GM18519 (cell line): ENCODE data around the gene HTR3B.
"Not testable (repeated sequence)": the region's sequence is repeated elsewhere in the genome, so short reads cannot be mapped to it uniquely, and the experiment has no call there.

Experiments used
- ATAC-seq: cut with Tn5 transposase; IDR thresholded peaks from one replicate; pipeline ENCODE4 v1.9.1; 2021; ENCODE audit warnings: mild to moderate bottlenecking, moderate library complexity; ENCODE audit not compliant: unreplicated experiment, low FRiP score

HTR3B gene

DNA sequence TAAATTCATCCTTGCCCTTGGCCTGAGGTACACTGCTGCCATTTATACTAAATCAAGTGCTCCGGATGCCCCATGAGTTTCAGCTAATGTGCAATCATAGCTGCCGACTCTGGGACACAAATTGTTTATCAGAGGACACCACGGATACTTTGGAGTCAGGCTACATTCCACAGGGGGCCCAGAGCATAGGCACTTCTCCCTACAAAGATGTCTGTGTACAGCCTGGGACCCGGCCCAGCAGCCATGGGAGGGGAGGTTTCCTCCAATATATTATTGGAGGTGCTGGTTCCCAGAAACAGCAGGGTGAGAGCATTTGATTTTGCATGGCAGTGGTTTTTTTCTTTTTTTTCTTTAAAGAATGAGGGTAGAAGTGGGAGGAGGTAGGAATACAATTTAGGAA lies 31.3 kb downstream of the HTR3B start:
- no peak for ATAC-seq

DNA sequence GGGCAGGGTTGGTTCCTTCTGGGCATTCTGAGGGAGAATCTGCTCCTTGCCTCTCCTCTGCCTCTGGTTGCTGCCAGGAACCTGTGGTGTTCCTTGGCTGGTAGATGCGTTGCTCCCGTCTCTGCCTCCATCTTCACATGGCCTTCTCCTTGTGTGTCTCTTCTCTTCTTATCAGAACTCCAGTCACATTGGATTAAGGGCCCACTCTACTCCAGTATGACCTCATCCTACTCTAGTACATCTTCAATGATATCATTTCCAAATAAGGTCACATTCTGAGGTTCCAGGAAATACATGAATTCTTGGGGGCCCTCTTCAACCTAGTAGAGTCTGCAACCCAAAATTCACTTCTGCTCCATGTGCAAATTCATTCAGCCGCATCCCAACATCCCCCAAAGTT lies 33.3 kb downstream of the HTR3B start:
- ATAC-seq = no peak

DNA sequence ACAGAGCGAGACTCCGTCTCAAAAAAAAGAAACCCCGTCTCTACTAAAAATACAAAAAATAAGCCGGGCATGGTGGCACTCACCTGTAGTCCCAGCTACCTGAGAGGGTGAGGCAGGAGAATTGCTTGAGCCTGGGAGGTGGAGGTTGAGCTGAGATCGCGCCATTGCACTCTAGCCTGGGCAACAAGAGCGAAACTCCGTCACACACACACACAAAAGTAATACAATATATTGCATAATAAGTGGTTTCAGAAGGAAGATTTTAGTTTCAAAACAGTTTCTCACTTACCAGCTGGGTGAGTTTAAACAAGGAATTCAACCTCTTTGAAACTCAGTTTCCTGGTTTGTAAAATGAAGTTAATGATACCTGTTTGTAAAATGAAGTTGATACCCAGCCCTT lies 37.7 kb downstream of the HTR3B start:
- ATAC-seq = no peak

DNA sequence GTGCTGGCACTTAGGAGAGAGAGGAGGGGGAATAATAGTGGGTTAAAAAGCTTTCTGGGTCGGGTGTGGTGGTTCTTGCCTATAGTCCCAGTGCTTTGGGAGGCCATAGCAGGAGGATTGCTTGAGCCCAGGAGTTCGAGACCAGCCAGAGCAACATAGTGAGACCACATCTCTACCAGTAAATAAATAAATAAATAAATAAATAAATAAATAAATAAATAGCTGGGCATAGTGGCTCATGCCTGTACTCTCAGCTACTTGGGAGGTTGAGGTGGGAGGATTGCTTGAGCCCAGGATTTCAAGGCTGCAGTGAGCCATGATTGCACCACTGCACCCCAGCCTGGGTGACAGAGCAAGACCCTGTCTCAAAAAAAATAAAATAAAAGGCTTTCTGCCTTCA lies 41.6 kb downstream of the HTR3B start:
- ATAC-seq = not testable (repeated sequence)

DNA sequence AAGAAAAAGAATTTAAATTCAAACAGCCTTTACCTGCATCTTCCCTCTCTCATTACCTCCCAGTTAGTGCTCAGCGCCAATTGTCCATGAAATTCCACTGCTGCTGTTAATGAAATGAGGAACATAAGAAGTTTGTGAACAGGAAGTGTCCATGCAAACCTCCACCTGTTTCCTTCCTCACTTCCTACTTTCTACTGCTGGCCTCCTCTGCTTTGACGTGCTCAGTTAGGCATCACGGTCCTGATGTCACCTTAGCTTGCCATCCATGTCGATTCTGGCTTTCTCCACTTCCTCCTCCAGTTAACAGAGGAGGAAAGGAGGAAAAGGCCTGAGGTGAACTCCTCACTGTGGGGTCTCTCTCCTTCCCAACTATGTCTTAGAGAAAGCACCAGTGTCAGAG lies 43.4 kb downstream of the HTR3B start:
- no peak for ATAC-seq

DNA sequence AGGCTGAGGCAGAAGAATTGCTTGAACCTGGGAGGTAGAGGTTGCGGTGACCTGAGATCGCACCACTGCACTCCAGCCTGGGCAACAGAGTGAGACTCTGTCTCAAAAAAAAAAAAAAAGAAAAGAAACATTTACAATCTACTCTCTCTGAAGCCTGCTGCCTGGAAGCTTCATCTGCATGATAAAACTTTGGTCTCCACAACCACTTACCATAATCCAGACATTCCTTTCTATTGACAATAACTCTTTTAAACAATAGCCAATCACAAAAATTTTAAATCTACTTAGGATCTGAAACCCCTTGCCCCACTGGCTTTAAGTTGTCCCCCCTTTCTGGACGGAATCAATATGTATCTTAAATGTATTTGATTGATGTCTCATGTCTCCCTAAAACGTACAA lies 45.3 kb downstream of the HTR3B start:
- no peak for ATAC-seq

DNA sequence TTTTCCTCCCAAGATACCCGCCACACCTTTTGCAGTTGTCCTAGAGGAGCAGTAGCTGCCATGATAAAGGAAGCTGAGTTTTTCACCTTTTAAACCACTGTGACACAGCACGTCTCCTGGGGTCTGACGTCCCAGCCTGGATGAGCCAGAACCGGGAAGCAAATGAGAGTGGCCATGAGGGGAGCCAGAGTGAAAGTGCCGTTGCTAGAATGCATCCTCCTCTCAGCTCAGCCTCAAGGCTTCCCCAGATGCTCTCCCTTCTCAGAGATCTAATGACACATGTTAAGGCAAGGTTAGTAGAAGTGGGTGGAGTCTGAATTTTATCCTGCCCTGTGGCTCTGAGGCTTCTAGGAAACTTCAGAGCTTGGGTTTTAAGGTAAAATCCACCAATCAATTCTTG lies 46.9 kb downstream of the HTR3B start:
- ATAC-seq = no peak

DNA sequence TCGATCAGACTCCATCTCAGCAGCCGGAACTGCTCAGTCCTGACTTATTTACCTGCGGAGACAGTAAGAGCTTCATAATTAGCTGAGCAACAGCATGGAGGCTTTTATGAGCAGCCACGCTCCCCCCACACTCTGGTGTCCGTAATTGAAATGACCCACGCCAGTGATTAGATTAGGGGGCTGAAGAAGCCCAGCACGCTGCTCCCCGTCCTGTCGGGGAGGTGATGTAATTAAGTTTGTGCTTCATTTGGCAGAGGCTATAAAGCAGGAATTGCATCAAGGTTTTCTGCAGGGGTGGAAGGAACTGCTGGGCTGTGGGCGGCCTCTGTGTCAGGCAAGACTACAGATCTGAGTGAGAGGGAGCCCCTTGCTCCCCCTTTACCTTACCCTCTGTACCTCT lies 47.5 kb downstream of the HTR3B start:
- no peak for ATAC-seq

DNA sequence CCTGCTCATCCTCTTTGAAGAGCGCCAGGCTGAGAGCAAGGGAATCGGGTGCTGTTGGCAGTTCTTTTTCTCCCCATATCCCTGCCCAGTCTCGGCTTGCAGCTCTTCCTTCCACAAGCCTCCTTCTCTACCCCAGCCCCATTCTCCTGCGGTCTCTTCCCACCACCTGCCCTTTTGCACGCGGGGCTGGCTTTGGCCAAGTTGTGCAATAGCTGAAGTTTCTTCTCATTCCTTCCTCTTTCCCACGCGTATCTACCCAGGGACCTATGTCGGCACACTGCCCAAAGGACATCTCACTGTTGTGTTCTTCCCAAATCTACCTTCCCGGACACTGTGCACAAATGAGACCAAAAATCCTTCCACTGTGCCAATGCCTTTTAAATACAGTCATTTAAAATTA lies 48.0 kb downstream of the HTR3B start:
- no peak for ATAC-seq

DNA sequence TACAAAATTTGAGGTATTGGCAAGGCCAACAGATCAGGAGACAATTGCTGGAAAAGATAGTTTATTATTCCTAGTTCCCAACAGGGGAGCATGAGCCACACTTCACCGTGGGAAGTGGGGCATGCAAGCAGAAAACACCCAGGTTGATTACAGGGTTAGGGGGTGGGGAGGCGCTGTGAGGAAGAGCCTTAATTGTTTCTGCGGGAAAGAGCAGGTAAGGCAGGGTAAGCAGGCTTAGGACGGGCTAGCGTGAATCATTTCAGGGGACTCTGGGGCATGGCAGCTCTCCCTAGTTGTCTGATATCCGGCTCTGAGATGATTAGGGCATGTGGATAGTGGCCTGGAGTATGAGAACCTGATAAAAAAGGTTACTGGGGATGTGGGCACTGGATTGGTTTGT lies 49.6 kb downstream of the HTR3B start:
- ATAC-seq = no peak

DNA sequence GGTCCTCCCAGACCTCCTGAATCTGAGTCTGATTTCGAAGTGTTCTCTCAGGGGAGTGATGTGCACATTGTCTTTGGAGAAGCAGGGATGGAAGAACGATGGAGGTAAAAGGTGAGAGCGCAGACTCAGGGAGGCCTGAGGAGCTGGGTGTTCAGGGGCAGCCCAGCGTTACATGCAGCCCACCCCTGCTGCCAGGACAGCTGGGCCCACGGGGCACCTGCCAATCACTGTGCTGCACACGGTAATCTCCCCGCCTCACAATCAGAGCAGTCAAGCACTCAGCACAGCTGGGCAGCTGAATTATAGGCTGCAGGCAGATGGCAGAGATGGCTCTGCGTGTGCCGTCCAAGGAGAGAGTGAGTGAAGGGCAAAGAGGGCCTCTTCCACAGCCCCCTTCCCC lies 52.4 kb downstream of the HTR3B start:
- ATAC-seq = no peak

DNA sequence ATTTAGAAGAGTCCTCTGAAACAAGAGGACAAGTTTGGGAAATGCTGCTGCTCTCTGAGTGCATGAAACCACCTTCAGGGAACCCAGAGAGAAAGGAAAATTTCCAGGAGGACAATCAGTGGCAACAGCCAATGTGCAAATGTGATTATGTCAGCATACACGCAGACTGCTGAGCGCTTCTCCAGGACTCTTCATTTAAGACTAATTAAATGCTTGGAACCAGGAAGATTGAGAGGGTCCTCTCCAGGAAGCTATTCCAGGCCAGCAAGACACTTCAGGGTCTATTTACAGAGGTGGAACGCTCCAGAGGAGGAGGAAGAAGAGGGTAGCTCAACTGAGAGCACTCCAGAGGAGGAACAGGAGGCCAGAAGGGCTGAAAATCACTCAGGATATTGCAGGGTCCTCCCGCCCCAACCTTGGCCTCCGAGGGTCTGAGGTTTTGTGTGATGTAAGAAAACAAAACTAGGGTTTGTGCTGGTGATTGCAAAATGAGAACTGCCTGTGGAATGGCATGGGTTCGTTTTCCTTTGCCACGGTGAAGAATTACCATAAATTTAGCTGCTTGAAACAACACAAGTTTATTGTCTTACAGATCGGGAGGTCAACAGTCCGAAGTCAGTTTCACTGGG lies 56.2 kb downstream of the HTR3B start:
- ATAC-seq = no peak

DNA sequence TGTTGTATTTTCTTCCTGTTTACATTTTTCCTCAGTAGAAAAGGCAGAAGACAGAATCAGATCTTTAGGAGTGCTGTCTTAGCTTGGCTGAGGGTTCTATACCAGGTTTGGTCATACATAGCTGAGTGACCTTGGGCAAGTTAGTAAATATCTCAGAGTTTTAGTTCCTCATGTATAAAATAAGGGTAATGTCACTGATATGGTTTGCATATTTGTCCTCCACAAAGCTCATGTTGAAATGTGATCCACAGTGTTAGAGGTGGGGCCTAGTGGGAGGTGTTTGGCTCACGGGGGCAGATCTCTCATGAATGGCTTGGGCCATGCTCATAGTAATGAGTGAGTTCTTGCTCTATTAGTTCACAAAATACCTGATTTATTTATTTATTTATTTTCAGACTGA lies 62.8 kb downstream of the HTR3B start:
- ATAC-seq = no peak

DNA sequence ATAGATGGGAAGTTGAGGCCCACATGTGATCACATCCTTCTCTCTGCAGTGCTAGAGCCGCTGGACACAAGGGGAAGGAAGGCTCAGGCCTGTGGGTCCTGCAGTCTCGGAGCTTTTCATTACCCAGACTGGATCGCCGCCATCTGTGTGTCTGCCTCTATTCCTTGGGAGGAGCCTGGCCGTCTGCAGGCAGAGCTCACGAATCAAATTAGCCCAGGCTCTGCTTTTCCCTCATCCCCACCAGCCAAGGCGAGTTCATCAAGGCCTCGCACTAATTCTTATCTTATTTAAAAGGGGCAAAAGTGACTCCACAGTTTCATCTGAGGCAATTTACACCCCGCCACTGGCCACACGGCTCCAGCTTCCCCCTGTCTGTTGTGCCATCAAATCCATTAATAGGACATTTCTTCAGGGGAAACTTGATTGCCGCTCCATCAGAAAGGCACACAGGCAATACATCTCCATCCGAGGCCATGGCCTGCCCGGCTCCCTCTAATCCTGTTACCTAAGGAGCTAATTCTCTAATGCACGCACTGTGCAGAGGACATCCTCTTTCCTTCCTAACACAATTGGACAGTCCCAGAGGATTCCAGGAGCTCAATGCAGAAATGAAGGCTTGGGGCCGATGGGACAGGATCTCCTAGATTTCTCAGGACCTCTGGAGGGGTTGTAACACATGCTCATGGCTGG lies 67.1 kb downstream of the HTR3B start:
- ATAC-seq = no peak

DNA sequence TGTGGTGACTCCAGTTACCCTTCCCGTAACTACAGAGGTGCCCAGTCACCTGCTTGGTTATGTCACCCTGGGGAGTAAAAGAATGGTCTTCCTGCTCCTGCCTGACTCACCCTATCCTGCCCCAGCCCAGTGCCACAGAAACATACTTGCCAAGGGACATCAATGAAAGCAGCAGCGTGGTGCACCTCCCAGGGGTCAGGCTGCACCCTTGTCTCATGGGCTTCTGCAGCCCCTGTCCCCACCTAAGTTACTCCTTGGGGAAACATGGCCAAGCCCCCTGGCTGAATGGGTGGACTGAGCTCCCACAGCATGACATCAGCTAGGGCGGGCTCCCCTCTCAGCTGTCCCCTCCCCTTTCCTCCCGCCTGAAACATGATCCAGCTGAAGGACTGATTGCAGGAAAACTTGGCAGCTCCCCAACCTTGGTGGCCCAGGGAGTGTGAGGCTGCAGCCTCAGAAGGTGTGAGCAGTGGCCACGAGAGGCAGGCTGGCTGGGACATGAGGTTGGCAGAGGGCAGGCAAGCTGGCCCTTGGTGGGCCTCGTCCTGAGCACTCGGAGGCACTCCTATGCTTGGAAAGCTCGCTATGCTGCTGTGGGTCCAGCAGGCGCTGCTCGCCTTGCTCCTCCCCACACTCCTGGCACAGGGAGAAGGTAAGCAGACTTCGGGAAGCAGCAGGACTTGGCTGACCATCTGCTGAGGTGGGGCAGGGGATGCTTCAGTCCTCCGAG lies 70.3 kb downstream of the HTR3B start, which contains the start of gene HTR3A:
TSS of gene HTR3A (plus strand) at position 368 of the 730 bp plus-strand sequence. CDS start at position 586, 218 bp downstream.
- no peak for ATAC-seq

DNA sequence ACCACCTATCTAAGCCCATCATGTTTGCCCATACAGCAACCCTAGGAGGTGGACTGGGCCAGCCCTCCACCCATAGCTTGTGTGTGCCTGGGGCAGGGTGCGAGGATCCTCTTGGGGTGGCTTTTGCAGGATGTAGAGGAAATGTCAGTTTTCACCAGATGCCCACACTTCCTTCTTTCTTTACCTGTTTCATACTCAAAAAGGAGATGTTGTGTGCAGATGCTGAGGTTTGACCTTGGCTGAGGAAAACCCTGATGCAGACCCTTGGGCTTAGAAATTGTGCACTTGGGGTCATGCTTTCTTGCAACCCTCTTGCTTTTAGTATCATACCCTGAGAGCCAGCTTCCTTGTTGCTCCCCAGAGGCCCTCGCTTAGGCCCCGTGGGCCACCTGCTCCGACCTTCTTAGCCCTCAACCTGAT lies 72.5 kb downstream of the HTR3B start:
- no peak for ATAC-seq

DNA sequence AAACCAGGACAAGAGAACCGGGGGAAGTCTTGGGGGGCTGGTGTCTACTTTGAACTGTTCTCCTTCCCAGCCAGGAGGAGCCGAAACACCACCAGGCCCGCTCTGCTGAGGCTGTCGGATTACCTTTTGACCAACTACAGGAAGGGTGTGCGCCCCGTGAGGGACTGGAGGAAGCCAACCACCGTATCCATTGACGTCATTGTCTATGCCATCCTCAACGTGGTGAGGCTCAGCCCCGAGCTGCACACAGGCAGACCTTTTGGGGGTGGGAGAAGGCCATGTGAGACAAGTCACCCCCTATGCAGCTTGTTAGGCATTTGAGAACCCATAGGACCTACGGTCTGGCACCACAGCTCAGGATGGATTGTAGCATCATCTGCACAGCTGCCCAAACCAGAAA lies 73.1 kb downstream of the HTR3B start:
- no peak for ATAC-seq

DNA sequence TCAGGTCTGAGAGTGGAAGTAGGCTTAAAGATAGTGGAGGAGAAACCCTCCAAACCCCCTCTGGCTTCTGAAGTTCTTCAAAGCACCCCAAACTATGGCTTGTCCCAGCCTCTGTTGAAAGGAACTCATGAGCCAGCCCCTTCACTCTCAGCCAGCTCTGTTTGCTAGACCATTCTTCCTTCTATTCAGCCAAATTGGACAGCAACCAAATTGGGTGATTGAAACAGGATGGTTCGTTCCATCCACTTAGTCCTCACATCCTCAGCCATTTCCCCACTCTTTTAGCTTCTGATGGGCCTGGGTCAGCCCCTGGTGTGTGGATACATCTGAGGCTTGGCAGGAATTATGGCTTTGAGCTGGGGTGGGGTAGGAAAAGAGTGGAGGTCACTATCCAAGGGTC lies 74.8 kb downstream of the HTR3B start:
- ATAC-seq = no peak

DNA sequence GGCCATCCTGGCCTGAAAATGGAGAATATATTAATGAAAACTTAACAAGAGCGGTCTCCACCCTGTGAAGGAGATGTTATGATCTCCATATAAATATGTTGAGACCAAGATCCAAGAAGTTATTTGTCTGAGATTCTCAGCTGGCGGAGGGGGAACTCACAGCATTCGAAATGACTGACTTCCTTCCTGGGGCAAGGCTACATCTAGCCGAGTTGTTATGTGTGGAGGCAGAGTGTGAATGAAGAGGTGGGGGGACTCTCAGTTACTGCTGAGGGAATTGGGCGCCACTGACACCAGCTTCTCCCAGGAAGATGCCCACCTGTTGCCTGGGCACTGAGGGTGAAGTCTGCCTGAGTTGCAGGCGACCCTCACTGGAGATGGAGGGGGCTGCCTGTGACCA lies 76.2 kb downstream of the HTR3B start:
- no peak for ATAC-seq

DNA sequence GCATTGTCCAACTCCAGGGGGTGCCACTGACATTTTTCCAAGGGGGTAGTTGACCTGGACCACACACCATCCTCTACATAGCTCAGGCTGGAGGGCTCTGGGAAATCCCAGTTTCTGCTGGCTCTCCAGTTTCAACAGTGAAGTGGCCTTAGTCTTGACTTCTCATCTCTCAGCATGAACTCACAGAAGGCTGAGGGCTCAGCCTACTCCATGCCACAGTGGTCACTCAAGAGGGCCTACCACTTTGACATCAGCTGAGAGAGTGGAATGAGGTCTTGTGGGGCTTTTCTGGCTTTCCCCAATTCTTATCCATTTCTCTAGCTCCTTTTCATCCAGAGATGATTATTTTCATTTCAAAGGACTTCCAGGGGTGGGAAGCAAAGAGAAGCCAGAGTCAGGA lies 77.7 kb downstream of the HTR3B start:
- no peak for ATAC-seq

DNA sequence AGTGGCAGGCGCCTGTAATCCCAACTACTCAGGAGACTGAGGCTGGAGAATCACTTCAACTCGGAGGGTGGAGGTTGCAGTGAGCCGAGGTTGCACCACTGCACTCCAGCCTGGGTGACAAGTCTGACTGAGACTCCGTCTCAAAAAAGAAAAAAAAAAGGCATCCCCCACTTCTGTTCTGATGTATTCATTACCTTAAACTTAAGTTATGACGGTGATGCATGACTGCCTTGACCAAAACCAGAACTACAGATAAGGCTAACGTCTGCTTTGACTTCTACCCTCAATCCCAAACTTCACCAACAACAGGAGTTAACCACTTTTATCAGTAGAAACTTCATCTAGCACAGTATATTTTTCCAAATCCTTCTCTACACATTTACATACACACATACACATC lies 80.2 kb downstream of the HTR3B start:
- no peak for ATAC-seq

DNA sequence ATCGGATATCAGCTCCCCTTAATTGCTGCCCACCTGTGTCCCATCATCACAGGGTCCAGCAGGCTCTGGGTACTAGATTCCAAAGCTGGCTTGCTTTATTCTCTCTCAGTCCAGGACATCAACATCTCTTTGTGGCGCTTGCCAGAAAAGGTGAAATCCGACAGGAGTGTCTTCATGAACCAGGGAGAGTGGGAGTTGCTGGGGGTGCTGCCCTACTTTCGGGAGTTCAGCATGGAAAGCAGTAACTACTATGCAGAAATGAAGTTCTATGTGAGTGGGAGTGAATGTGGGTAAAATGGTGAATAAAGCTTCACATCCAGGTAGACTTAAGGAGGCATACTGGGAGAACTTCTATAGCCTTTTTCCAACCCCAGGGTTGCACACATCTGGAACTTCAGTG lies 81.3 kb downstream of the HTR3B start:
- no peak for ATAC-seq
